ENCODE measurements around the gene ZNF609.
A peak's percentile ranks its signal among the peaks of the same experiment; 100 is the strongest.

ZNF609 gene

DNA sequence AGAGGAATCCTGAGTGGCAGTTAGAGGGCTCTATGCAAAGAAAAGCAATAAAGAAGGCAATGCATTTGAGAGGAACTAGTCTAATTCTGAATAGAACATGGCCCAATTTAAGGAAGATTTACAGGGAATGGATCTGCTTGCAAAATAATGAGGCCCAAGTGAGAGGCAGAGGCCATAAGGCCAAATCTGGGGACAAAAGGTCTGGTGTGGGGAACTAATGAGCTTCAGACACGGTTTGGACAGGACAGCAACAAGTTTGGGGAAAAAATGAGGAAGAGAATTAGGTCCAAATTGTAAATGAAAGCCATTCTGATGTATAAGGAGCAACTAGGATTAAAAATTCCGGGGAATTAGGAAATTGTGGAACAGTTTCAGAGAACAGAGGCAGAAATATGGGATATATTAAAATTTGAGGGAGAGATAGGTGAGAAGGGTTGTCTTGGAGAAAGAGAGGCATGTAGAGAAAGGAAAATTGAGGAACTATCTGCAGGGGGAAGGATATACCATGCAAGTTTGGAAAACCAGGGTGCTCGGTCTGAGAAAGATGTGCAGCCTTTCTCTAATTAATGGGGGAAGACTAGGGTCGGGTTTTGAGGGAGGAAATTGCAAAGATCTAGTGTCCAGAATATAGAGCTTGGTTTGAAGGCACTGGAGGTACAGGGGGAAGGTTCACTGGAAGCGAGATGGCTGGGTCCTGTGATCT lies 241.3 kb downstream of the ZNF609 start:
- no peak for DNase-seq

DNA sequence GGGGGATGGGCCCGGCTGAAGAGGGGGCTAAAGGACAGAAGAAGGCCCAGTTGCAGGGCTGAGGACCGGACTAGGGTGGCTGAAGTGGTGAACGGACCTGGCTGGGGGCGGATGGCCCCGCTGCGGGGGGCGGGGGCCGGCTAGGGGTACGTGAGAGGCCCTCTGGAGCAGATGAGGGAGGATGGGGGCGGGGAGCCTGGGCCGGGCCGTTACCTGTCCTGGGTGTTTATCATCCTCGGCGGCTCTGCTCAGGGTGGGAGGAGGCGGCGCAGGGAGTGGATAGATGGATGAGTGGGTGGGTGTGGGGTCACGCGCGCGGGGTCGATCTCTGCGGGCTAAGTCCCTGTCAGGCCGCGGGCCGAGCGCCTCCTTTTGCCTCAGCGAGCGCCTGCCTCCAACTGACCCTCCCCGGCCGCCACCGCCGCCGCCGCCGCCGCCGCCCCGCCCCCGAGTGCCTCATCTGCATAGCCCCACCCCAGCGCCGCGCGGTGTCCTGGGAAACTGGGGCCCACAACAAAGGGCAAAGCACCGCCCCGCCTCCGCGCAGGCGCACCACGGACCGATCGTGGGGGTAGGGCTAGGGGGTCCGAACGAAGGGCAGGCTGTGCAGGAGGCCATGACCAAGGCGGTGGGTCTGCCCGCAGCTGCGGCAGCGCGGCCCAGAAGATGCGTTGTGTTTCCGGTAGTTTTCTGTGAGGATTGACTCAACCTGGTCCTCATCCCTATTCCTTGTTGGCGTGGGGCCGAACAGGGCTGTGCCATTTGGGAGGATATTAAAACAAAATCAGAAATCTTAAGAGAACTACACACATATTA lies 242.6 kb downstream of the ZNF609 start:
- peak; percentile 95 for DNase-seq

DNA sequence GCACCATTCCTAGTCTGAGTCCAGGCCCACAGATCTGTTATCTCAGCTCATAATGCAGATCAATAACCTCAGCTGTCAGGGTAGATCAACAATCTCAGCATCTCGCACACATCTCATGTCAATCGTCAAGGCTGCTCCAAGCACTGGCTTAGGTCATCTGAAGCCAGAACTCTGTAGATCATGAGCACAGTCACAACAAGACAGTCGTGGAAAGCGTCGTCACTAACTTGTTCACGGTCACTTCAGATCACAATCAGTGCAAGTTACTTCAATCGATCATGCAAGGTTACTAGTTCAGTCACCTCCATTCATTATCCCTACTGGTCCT lies 243.2 kb downstream of the ZNF609 start:
- no peak for DNase-seq

DNA sequence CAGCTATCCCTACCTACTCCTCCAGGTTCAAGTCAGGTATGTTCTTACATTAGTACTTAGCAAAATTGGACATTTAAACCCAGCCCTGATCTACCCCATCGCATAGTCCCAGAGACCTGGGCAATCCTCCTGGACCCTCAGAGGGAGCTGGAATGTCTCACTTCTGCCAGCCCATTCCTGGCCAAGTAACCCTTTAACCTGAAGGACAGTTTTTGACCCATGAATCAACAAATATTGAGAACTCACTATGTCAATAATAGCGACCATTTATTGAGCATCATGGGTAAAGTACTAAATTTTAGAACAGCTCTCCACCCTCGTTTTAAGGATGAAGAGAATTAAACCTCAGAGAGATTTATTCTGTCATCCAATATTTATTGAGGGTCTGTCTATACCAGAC lies 244.6 kb downstream of the ZNF609 start:
- no peak for DNase-seq

DNA sequence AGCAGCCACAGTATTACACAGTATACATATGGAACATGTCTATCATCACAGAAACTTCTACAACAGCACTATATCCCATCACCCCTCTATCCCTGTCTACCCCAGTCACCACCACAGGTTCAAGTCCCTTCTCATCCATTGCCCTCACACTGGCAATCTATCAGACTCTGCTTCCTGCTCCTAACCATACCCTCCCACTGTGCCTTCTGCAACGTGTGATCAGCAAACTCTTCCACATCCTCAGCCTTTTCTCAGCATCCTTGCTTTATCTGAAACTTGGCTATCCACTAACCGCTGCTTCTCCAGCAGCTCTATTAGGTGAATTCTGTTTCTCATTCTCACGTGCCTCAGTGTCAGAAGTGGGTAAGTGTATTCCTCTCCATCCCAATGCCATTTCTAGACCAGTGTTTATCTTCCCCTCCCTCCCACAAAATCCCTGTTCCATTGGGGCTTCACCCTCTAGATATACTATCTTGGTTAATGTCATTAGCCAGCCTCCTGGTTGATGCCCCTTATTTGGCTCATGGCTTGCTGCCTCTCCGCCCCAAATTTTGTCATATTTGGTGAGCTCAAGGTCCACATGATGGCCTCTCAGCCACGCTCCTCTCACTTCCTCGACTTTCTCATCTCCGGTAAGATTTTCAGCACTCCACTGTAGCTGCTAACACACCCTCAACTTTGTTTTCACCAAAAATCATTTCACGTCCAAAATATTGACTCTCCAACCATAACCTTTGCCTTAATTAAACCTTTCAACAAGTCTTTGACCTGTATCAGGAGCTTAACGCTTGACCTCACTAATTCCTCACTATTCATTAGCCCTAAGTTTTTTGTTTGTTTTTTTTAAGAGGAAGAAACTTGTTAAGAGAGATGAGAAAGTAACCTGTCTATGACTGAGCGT lies 245.9 kb downstream of the ZNF609 start:
- DNase-seq = no peak

DNA sequence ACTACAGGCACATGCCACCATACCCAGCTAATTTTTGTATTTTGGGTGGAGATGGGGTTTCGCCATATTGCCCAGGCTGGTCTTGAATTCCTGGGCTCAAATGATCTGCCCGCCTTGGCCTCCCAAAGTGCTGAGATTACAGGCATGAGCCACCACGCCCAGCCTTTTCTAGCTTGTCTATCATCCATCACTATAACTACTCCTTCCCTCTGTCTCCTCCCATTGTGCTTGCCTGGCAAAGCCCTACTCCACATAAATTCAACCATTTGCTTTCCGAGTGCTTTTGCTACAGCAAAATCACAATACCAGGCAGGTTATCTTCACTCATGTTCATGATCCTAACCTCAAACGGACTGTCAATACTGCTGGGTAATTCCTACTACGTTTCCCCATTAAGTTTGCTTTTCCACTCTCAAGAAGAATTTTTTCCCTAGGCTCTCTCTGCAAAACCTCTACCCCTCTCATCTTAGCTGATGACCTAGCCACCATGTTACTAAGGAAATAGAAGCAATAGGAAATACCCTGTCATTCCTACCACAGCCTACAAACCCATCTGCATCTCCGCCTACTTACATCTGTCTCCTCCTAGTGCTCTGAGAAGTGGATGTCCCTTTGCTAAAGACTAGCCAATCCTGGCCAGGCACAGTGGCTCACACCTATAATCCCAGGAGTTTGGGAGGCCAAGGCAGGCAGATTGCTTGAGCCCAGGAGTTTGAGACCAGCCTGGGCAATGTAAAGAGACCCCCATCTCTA lies 250.5 kb downstream of the ZNF609 start:
- no peak for DNase-seq

DNA sequence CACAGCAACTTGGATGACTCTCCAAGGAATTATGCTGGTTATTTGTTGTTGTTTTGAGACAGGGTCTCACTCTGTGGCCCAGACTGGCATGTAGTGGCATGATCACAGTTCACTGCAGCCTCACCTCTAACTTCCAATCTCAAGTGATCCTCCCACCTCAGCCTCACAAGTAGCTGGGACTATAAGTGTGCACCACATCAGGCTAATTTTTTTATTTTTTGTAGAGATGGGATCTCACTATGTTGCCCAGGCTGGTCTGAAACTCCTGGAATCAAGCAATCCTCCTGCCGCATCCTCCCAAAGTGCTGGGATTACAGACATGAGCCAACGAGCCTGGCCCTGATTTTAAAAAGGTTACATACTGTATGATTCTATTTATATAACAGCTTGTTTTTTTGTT lies 252.0 kb downstream of the ZNF609 start:
- no peak for DNase-seq

DNA sequence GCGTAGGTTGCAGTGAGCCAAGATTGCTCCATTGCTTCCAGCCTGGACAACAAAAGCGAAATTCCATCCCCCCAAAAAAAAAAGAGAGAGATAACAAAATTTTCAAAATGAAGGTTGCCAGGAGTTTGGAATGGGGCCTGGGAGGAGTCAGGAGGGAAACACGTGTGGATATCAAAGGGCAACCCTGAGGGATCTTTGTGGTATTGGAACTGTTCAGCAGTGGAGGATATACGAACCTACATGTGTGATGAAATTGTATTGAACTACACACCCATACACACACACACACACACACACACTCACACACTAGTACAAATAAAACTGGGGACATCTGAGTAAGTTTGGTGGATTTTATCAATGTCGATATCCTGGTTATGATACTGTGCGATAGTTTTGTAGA lies 253.2 kb downstream of the ZNF609 start:
- no peak for DNase-seq

DNA sequence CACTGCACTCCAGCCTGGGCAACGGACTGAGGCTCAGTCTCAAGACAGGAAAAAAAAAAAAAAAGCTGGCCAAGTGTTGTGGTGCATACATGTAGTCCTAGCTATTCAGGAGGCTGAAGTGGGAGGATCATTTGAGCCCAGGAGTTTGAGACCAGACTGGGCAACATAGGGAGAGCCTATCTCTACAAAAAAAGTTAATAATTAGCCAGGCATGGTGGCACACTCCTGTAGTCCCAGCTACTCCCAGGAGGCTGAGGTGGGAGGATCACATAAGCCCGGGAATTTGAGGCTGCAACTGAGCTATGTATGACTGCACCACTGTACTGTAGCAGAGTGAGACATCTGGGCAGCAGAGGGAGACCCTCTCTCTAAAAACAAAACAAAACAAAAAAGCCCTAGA lies 256.1 kb downstream of the ZNF609 start:
- DNase-seq = no peak

DNA sequence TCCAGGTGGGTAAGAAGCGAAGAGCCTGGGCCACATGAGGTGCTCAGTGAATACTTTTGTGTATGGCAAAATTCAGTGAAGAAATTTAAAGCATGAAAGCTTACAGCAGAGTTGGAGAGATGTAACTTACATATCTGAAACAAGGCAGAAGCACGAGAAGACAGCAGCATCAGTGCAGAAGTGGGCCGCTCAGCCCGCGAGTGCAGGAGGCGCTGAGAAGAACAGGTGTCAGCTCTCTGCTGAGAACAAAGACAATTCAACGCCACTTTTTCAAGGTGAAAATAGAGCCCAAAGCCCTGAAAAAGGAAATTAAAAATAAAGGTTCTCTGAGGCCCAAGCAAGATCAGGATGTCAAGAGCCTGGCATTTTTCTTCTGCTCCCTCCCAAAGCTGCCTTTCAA lies 256.8 kb downstream of the ZNF609 start:
- no peak for DNase-seq

DNA sequence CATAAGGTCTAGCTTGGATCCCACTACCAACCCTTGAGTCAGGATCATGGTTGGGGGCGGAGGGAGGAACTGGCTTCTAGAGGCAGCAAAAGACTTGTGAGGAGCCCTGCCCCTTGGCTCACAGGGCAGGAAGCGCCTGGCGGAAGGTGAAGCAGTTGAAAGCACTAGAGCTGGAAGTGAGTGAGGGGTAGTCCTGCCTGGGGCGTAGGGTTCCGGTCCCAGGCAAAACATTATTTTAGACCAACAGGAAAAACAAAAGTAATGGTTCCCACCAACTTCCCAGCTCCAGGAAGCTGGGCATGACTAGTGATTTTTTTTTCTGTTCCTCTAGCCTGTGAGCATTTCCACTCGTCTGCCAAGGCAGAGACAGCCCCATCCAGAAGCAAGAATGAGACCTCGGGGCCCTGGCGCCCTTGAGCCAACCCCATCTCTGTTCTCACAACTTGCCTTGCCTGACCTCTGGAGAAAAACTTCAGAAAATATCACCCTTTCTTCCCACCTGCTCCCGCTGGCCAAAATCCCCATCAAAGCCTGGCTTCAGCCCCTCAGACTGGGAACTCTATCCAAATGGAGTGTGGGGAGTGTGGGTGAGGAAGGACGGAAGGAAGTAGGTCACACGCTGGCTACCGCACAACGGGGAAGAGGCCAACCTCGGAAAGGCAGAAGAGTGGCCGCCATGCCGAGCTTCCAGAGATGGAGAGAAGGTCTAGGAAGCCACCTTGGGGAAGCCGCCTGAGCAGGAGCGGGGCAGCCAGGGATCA lies 257.5 kb downstream of the ZNF609 start:
- no peak for DNase-seq

DNA sequence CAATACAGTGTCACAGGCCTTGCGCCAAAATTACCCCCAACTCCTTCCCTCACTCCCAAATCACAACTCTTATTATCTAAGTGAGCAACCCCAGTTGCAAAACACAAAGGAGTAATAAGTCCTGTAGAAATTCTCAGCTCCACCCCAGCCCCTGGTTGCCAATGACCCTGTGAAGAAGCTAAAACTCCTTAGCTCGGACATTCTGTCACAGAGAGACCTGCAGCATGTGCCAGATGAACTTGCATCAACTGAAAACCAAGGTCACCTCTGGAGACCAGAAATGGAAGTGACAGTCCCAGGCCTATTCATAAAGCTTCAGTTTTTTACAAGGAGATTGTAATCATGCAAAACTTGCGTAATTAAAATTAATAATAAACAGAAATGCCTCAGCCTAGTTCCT lies 259.8 kb downstream of the ZNF609 start:
- DNase-seq = no peak

DNA sequence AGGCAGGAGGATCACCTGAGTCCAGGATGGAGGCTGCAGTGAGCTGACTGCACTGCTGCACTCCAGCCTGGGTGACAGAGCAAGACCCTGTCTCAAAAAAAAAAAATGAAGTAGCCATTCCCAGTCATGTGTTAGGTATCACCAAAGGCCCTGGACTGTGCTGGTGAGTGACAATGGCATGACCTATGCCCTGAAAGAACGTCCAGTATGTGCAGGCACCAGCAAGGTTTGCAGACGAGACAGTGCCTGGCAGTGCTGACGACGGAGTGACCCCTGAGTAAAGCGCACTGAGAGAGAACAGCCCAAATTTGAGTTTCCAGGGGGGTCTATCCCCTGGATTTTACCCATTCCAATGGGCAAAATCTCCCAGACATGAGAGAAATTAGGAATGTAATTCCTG lies 269.8 kb downstream of the ZNF609 start:
- DNase-seq = no peak

DNA sequence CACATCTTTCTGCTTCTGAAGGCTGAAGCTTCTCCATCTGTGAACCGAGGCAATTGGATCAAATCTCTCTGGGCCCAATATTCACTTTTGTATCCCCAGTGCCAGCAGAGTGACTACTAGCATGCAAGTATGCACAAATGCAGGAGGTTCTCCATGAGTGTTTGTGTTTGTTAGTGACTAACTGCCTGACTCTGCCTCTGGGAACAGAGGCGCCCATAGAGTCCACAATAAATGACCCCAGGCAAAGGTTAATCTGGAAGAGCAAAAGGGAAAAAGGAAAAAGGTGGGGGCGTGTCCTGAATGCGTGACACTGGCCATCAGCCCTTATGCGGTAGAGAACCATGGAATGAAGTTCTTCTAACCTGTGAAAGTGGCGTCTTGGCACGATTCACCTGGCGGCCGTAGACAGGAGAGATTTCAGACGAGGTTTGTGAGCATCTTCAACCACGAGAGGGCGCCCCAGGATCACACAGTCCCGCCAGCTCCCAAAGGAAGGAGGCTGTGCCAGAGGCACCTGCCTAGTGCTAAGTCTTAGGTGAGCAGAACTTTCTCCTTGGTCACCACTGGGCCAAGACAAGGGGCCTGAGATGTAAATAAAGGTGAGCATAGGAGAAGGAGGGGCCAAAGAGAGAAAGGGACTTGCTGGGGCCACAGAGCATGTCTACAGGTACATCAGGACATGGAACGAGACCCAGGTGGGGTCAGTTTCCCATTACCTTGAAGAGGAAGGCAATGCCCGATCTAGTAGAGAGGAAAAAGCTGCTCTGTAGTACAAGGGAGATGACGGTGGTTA lies 270.8 kb downstream of the ZNF609 start:
- peak; percentile 86 for DNase-seq

DNA sequence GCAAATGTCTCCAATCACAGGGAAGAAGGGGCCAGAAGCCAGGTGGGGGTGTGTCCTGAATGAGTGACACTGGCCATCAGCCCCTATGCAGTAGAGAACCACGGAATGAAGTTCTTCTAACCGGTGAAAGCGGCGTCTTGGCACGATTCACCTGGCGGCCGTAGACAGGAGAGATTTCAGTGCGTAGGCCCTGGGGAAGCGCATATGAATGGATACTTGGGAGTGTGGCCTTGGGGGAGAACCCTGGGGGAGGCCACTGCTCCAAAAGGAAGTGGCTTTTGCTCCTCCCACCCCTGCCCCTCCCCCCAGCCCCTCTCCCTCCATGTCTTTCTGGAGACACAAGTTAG lies 271.4 kb downstream of the ZNF609 start:
- DNase-seq = no peak

DNA sequence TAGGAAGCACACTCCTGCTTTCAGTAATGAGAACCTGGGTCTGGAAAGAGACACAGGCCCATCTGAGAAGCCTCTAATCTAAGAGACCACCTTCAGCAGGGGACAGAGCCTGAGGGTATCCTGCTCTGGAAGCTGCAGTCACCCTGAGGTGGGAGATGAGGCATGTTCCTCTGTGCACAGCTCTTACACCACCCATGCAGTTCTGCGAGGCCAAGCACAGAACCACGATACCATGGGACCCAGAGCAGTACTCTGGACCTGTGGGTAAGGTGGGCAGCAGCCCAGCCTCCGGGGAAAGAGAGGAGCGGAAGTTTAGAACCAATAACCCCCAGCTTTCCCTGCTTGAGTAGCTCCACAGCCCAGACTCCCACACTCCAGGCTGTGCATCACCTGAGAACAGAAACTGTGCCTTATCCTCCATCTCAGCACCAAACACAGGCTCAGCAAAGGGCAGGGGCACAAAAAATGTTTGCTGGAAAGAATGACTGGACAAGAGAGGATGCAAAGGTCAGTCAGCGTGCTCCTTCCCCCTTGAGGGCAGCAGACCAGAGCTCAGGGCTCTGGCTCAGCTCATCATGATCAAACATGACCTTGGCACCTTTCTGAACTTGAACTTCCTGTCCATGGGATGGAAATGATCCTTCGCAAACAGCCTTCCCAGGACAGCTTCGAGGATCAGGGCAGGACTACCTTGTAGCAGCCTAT lies 271.9 kb downstream of the ZNF609 start:
- no peak for DNase-seq

All from CD4-positive, alpha-beta T cell treated with Interleukin-10 for 1 hour (primary cell).